Measurements from ENCODE around the gene ELFN1. TPM values are rescaled to one million over a fixed set of nuclear protein-coding genes. Genes with fewer than 3 reads are reported as not detected.

ELFN1 gene
- total RNA-seq, 1 experiment from 2014 or later = 0.69 TPM

DNA sequence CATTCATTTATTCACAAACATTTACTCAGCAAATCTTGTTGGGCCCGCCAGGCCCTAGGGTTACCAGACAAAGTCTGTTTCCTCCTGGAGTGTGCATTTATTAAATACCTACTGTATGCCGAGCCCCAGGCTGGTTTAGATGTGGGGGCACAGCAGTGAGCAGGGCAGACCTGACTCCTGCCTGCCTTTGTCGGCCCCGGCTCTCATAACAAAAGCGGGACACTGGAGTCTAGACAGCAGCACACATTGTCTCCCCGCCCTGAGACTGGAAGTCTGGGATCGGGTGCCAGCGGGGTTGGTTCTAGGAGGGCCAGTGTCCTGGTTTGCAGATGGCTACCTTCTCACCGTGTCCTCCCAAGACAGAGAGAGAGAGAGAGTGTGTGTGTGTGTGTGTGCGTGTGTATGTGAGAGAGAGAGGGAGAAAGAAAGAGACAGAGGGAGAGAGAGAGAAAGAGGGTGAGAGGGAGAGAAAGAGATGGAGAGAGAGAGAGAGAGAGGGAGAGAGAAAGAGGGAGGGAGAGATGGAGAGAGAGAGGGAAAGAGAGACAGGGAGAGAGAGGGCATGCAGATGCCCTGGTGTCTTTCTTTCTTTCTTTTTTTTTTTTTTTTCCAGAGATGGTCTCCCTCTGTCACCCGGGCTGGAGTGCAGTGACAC lies 25.9 kb downstream of the ELFN1 start:
- H3K4me1 ChIP-seq (ENCODE audit: insufficient read depth, low read length) = no peaks in the 10 kb centered on the region
- H3K9me2 ChIP-seq (replicated peaks; ENCODE audit: low read length) = no peaks in the 10 kb centered on the region
- ATAC-seq (no peak), DNase-seq (no peak)
- no peak overlapping the region for H3K9ac ChIP-seq (ENCODE audit: low read length)
- no peaks in the 10 kb centered on the region for H3K9me3 ChIP-seq (ENCODE audit: low read length)
- no peaks in the 10 kb centered on the region for H3K79me2 ChIP-seq (ENCODE audit: low read length)
- CTCF ChIA-PET = no interaction called here
- no peak overlapping the region for H3K27ac ChIP-seq (ENCODE audit: low read length)
- intact Hi-C loops (cut with micrococcal nuclease) = no loop called here
- H3K4me2 ChIP-seq (ENCODE audit: low read length) = no peak overlapping the region
- no peaks in the 10 kb centered on the region for H3K36me3 ChIP-seq (ENCODE audit: low read depth, low read length)
- POLR2A ChIA-PET (ENCODE audit: unreplicated experiment) = no interaction called here
- no TSS peak for BruUV-seq (replicated peaks)
- H3F3A ChIP-seq (ENCODE audit: low read length, unreplicated experiment) = no peaks in the 10 kb centered on the region
- H4K20me1 ChIP-seq (ENCODE audit: low read length) = no peaks in the 10 kb centered on the region
- H3K27me3 ChIP-seq (ENCODE audit: low read length) = peaks cover 87% of the 10 kb centered on the region
- no peak overlapping the region for H3K4me3 ChIP-seq (ENCODE audit: low read length)
- TF ChIP-seq EZH2phosphoT487 (IDR thresholded peaks at IDR 0.05; ENCODE audit: borderline replicate concordance, low read length) = no peak
- TF ChIP-seq, protein P1, sequence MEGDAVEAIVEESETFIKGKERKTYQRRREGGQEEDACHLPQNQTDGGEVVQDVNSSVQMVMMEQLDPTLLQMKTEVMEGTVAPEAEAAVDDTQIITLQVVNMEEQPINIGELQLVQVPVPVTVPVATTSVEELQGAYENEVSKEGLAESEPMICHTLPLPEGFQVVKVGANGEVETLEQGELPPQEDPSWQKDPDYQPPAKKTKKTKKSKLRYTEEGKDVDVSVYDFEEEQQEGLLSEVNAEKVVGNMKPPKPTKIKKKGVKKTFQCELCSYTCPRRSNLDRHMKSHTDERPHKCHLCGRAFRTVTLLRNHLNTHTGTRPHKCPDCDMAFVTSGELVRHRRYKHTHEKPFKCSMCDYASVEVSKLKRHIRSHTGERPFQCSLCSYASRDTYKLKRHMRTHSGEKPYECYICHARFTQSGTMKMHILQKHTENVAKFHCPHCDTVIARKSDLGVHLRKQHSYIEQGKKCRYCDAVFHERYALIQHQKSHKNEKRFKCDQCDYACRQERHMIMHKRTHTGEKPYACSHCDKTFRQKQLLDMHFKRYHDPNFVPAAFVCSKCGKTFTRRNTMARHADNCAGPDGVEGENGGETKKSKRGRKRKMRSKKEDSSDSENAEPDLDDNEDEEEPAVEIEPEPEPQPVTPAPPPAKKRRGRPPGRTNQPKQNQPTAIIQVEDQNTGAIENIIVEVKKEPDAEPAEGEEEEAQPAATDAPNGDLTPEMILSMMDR (conservative IDR thresholded peaks at IDR 0.05; ENCODE audit: low read depth, low read length) = no peak
- TF ChIP-seq EZH2 (IDR thresholded peaks at IDR 0.05; ENCODE audit: low read length, unreplicated experiment) = no peak
- H2AFZ ChIP-seq (ENCODE audit: low read length) = no peak overlapping the region

DNA sequence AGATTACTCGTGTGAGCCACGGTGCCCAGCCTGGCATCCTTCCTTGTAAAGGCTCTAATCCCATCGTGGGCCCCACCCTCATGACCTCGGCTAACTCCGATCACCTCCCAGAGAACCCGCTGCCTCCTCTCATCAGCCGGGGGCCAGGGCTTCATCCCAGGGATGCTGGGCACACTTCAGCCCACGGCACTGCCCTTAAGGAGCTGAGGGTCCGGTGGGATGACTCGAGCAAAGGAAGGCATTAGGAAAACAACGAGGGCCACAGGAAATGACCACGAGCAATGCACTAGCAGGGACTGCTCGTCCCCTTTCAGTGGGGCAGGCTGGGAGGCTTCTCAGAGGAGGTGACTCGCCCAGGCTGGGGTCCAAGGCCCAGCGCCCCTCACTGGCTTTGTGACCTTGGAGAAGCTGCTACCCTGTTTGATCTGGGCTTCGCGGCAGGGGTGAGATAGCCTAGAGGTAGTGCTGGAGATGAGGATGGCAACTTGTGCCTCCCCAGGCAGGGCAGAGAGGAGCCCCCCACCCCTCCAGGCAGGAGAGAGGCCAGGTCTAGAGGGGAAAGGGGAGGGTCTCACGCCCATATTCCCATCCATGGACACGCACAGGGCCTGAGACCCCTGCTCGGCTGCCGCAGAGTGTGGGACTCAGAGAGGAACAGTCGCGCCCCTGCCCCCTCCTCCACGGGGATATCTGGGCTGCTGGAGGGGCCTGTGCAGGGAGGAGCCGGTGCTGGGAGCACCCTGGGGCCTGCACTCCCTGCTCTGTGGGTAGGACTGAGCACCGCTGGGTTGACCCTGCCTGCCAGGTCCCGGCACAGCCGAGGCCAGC lies 26.8 kb downstream of the ELFN1 start:
- no peaks in the 10 kb centered on the region for H3F3A ChIP-seq (ENCODE audit: low read length, unreplicated experiment)
- BruUV-seq (replicated peaks) = no TSS peak
- no peak overlapping the region for H3K4me3 ChIP-seq (ENCODE audit: low read length)

More for the DNA sequence above, 26.8 kb downstream of the ELFN1 start:
- H3K9me2 ChIP-seq (replicated peaks; ENCODE audit: low read length) = no peaks in the 10 kb centered on the region
- DNase-seq = no peak
- no peak overlapping the region for H3K9ac ChIP-seq (ENCODE audit: low read length)
- ATAC-seq = no peak
- H3K36me3 ChIP-seq (ENCODE audit: low read depth, low read length) = no peaks in the 10 kb centered on the region
- intact Hi-C loops (cut with micrococcal nuclease) = no loop called here
- H4K20me1 ChIP-seq (ENCODE audit: low read length) = no peaks in the 10 kb centered on the region
- H3K9me3 ChIP-seq (ENCODE audit: low read length) = no peaks in the 10 kb centered on the region
- H2AFZ ChIP-seq (ENCODE audit: low read length) = no peak overlapping the region
- TF ChIP-seq EZH2 (IDR thresholded peaks at IDR 0.05; ENCODE audit: low read length, unreplicated experiment) = no peak
- TF ChIP-seq, protein P1 (conservative IDR thresholded peaks at IDR 0.05; ENCODE audit: low read depth, low read length) = no peak
- TF ChIP-seq EZH2phosphoT487 (IDR thresholded peaks at IDR 0.05; ENCODE audit: borderline replicate concordance, low read length) = no peak
- H3K4me1 ChIP-seq (ENCODE audit: insufficient read depth, low read length) = no peaks in the 10 kb centered on the region
- ChIA-PET CTCF (no interaction called here), POLR2A (ENCODE audit: unreplicated experiment) (no interaction called here)
- H3K79me2 ChIP-seq (ENCODE audit: low read length) = no peaks in the 10 kb centered on the region
- H3K27ac ChIP-seq (ENCODE audit: low read length) = no peak overlapping the region
- peaks cover 82% of the 10 kb centered on the region for H3K27me3 ChIP-seq (ENCODE audit: low read length)
- no peak overlapping the region for H3K4me2 ChIP-seq (ENCODE audit: low read length)
